Fibroblast of pulmonary artery (primary cell): ENCODE data around the gene CACNB4.

Source experiments
- DNase-seq: peaks from one replicate; pipeline ENCODE4 v3.0.0-alpha.2; 2010; ENCODE audit warnings: low read depth
- H3K4me3 ChIP-seq: replicated peaks from 2 replicates; pipeline ENCODE4 v1.5.1; 2011; ENCODE audit warnings: low read depth, mild to moderate bottlenecking, control low read depth, low read length, moderate library complexity
- CTCF ChIP-seq: IDR thresholded peaks from 2 replicates; pipeline ENCODE4 v1.5.1; 2011; ENCODE audit warnings: mild to moderate bottlenecking, control low read depth, low read length, inconsistent platforms; ENCODE audit errors: missing control alignments

CACNB4 gene

GRCh38 chr2:151953467-151953866 is 145.4 kb downstream of the CACNB4 start:
- TF ChIP-seq CTCF, result no peak
- no peak for DNase-seq
- no peak overlapping the region for H3K4me3 ChIP-seq

- no peak for DNase-seq
- no peak for TF ChIP-seq CTCF
- no peak overlapping the region for H3K4me3 ChIP-seq
These were observed 146.0 kb downstream of the CACNB4 start for GRCh38 chr2:151952691-151953456.

GRCh38 chr2:151947813-151948165 is 151.1 kb downstream of the CACNB4 start:
- no peak for TF ChIP-seq CTCF
- H3K4me3 ChIP-seq, result no peak overlapping the region

GRCh38 chr2:151946899-151947812 is 151.7 kb downstream of the CACNB4 start:
- DNase-seq, result peak; percentile 10
- TF ChIP-seq CTCF, result peak; percentile 54
- no peak overlapping the region for H3K4me3 ChIP-seq

More at GRCh38 chr2:151947813-151948165, 151.1 kb downstream of the CACNB4 start:
- no peak for DNase-seq

GRCh38 chr2:151946250-151946884 is 152.5 kb downstream of the CACNB4 start:
- no peak for DNase-seq
- H3K4me3 ChIP-seq, result no peak overlapping the region
- TF ChIP-seq CTCF, result no peak

GRCh38 chr2:151945602-151946001 is 153.2 kb downstream of the CACNB4 start:
- DNase-seq, result no peak
- no peak for TF ChIP-seq CTCF
- no peak overlapping the region for H3K4me3 ChIP-seq
